Right lobe of liver (tissue), 4 donors: Measurements from ENCODE around the gene RHBDL1.

Experiments
- CTCF ChIP-seq, 4 donors: fragments of 200-600 bp in 3 of 4; fragments of 450-650 bp in 1 of 4; IDR thresholded peaks; one replicate each; pipeline versions ENCODE4 v1.5.1 to v1.8.0; 2016 to 2022; ENCODE audit warnings: antibody characterized with exemption in 4 of 4, mild to moderate bottlenecking in 2 of 4
- POLR2A ChIP-seq: fragments of 450-650 bp; IDR thresholded peaks from one replicate; pipeline ENCODE4 v1.6.1; 2017; ENCODE audit warnings: antibody characterized with exemption, mild to moderate bottlenecking
- donor health status: DM: no; HTN: no; CAD: no.
- donor health status: DM: no; HTN: no; CAD: no.
- donor health status: DM: no; HTN: yes; CAD: no.

GRCh38 chr16:711548-712320 lies 36.3 kb downstream of the RHBDL1 start:
- peak; percentile 91 to 96 (median 94) for TF ChIP-seq CTCF (IDR thresholded peaks at IDR 0.05)
- no peak for TF ChIP-seq POLR2A
